H9 (cell line): ENCODE measurements around the gene PLEKHD1. TPM values are rescaled to one million over a fixed set of nuclear protein-coding genes. Genes with fewer than 3 reads are reported as not detected.

Experiments
- DNase-seq: peaks from one replicate; pipeline ENCODE4 v3.0.0-alpha.2; 2017
- H2AFZ ChIP-seq: one replicate; pipeline ENCODE4 v1.6.1; 2013; ENCODE audit warnings: mild to moderate bottlenecking, low read length, control low read depth, moderate library complexity
- H2AK5ac ChIP-seq: 2 replicates; pipeline ENCODE4 v1.6.1; 2013; ENCODE audit warnings: low read length, control low read depth, mixed read lengths; ENCODE audit not compliant: insufficient read length
- H2BK120ac ChIP-seq: one replicate; pipeline ENCODE4 v1.6.1; 2013; ENCODE audit warnings: low read depth, mild to moderate bottlenecking, low read length, control low read depth, inconsistent platforms; ENCODE audit not compliant: poor library complexity, severe bottlenecking
- H2BK12ac ChIP-seq: 2 replicates; pipeline ENCODE4 v1.6.1; 2013; ENCODE audit warnings: low read length, control low read depth, mixed read lengths, low read depth; ENCODE audit not compliant: insufficient read length
- H2BK15ac ChIP-seq: 2 replicates; pipeline ENCODE4 v1.6.1; 2013; ENCODE audit warnings: low read depth, low read length, control low read depth
- H2BK20ac ChIP-seq: one replicate; pipeline ENCODE4 v1.6.1; 2013; ENCODE audit warnings: low read depth, mild to moderate bottlenecking, low read length, control low read depth, inconsistent platforms; ENCODE audit not compliant: poor library complexity, severe bottlenecking
- H2BK5ac ChIP-seq: 2 replicates; pipeline ENCODE4 v1.6.1; 2013; ENCODE audit warnings: low read length, control low read depth, mixed read lengths; ENCODE audit not compliant: insufficient read length
- H3K14ac ChIP-seq: 2 replicates; pipeline ENCODE4 v1.6.1; 2013; ENCODE audit warnings: low read length, control low read depth; ENCODE audit not compliant: insufficient read depth
- H3K18ac ChIP-seq: 2 replicates; pipeline ENCODE4 v1.6.1; 2013; ENCODE audit warnings: low read depth, mild to moderate bottlenecking, mixed read lengths, low read length, control low read depth; ENCODE audit not compliant: insufficient read length
- H3K23ac ChIP-seq: 2 replicates; pipeline ENCODE4 v1.6.1; 2013; ENCODE audit warnings: low read length, control low read depth, mixed read lengths, low read depth; ENCODE audit not compliant: insufficient read length
- H3K23me2 ChIP-seq: 2 replicates; pipeline ENCODE4 v1.6.1; 2013; ENCODE audit warnings: low read depth, mild to moderate bottlenecking, mixed read lengths, low read length, control low read depth; ENCODE audit not compliant: insufficient read length, poor library complexity, severe bottlenecking
- H3K27ac ChIP-seq: 2 replicates; pipeline ENCODE4 v1.5.1; 2013; ENCODE audit warnings: low read length, control low read depth, mixed read lengths, low read depth; ENCODE audit not compliant: insufficient read length
- H3K27me3 ChIP-seq: 2 replicates; pipeline ENCODE4 v1.6.1; 2013; ENCODE audit warnings: low read length, control low read depth, inconsistent platforms; ENCODE audit not compliant: insufficient read depth
- H3K4ac ChIP-seq: 2 replicates; pipeline ENCODE4 v1.6.1; 2013; ENCODE audit warnings: low read depth, mild to moderate bottlenecking, control low read depth, inconsistent platforms, low read length, moderate library complexity
- H3K4me1 ChIP-seq: 2 replicates; pipeline ENCODE4 v1.6.1; 2013; ENCODE audit warnings: low read length, control low read depth, inconsistent platforms; ENCODE audit not compliant: insufficient read depth
- H3K4me2 ChIP-seq: 2 replicates; pipeline ENCODE4 v1.6.1; 2013; ENCODE audit warnings: low read length, control low read depth, mixed read lengths; ENCODE audit not compliant: insufficient read length, insufficient read depth
- H3K56ac ChIP-seq: 2 replicates; pipeline ENCODE4 v1.6.1; 2013; ENCODE audit warnings: low read depth, mild to moderate bottlenecking, mixed read lengths, low read length, control low read depth; ENCODE audit not compliant: insufficient read length
- H3K79me1 ChIP-seq: 2 replicates; pipeline ENCODE4 v1.6.1; 2013; ENCODE audit warnings: low read depth, mild to moderate bottlenecking, moderate library complexity, low read length, control low read depth, inconsistent platforms; ENCODE audit not compliant: insufficient read depth, poor library complexity, severe bottlenecking
- H3K79me2 ChIP-seq: 2 replicates; pipeline ENCODE4 v1.6.1; 2013; ENCODE audit warnings: low read length, control low read depth, inconsistent platforms; ENCODE audit not compliant: insufficient read depth
- H3K9ac ChIP-seq: 2 replicates; pipeline ENCODE4 v1.6.1; 2013; ENCODE audit warnings: low read length, control low read depth, mixed read lengths; ENCODE audit not compliant: insufficient read length; ENCODE audit errors: extremely low read depth
- H3K9me3 ChIP-seq: one replicate; pipeline ENCODE4 v1.6.1; 2013; ENCODE audit warnings: low read depth, low read length, inconsistent platforms; ENCODE audit not compliant: control insufficient read depth
- H3T11ph ChIP-seq: one replicate; pipeline ENCODE4 v1.6.1; 2013; ENCODE audit warnings: mild to moderate bottlenecking, low read length, control low read depth, inconsistent platforms
- H4K20me1 ChIP-seq: one replicate; pipeline ENCODE4 v1.6.1; 2013; ENCODE audit not compliant: control insufficient read depth, insufficient read length, insufficient read depth
- H4K5ac ChIP-seq: 2 replicates; pipeline ENCODE4 v1.6.1; 2013; ENCODE audit warnings: low read depth, mild to moderate bottlenecking, mixed read lengths, low read length, control low read depth; ENCODE audit not compliant: insufficient read length
- H4K8ac ChIP-seq: replicated peaks from 2 replicates; pipeline ENCODE4 v1.6.1; 2013; ENCODE audit warnings: low read length, control low read depth, mixed read lengths, low read depth; ENCODE audit not compliant: insufficient read length
- H4K91ac ChIP-seq: 2 replicates; pipeline ENCODE4 v1.6.1; 2013; ENCODE audit warnings: low read depth, mild to moderate bottlenecking, moderate library complexity, mixed read lengths, low read length, control low read depth; ENCODE audit not compliant: insufficient read length
- H3K27ac Mint-ChIP-seq, 3 experiments: 2 replicates in 2 of 3; 3 replicates in 1 of 3; pipeline ENCODE4 v1.8.0; 2020 to 2021; ENCODE audit warnings: mixed read lengths in 3 of 3, mild to moderate bottlenecking in 1 of 3, moderate library complexity in 1 of 3
- H3K27me3 Mint-ChIP-seq: 2 replicates; pipeline ENCODE4 v1.8.0; 2021; ENCODE audit warnings: low read depth, mild to moderate bottlenecking, moderate library complexity, mixed read lengths
- H3K36me3 Mint-ChIP-seq, 3 experiments: 2 replicates in 2 of 3; 3 replicates in 1 of 3; pipeline ENCODE4 v1.8.0; 2020 to 2021; ENCODE audit warnings: low read depth in 3 of 3, mixed read lengths in 3 of 3; ENCODE audit not compliant: insufficient read depth in 1 of 3
- H3K4me1 Mint-ChIP-seq, 2 experiments: 2 replicates each; pipeline ENCODE4 v1.8.0; 2020; ENCODE audit warnings: mixed read lengths in 2 of 2
- H3K4me3 Mint-ChIP-seq, 2 experiments: 2 replicates in 1 of 2; 3 replicates in 1 of 2; pipeline ENCODE4 v1.8.0; 2020 to 2021; ENCODE audit warnings: mild to moderate bottlenecking in 2 of 2, mixed read lengths in 2 of 2, moderate library complexity in 1 of 2
- H3K9me3 Mint-ChIP-seq, 2 experiments: 2 replicates in 1 of 2; 3 replicates in 1 of 2; pipeline ENCODE4 v1.8.0; 2020; ENCODE audit warnings: mild to moderate bottlenecking in 2 of 2, mixed read lengths in 2 of 2, moderate library complexity in 1 of 2
- WGBS: extraction: QIAGEN DNeasy Blood & Tissue Kit; methylation state at CpG from one replicate; pipeline ENCODE4 v1.1.7; 2013; ENCODE audit warnings: missing lambda C conversion rate, low lambda C conversion rate, mixed read lengths; ENCODE audit not compliant: insufficient read length; ENCODE audit errors: extremely low coverage; 5-methylcytosine and 5-hydroxymethylcytosine counted together
- total RNA-seq: library from RNA; stranded (reverse); gene quantifications from 2 replicates; pipeline ENCODE4 v1.2.1, GENCODE V29; 2021
- TF ChIP-seq, protein P1 (sequence below): fragments of 200-600 bp; sonication (generic); conservative IDR thresholded peaks from 3 replicates; pipeline ENCODE4 v1.8.0; 2021; ENCODE audit warnings: antibody characterized with exemption, mild to moderate bottlenecking

The PLEKHD1 gene
- total RNA-seq, 1 experiment from 2014 or later = 0.37 TPM

DNA sequence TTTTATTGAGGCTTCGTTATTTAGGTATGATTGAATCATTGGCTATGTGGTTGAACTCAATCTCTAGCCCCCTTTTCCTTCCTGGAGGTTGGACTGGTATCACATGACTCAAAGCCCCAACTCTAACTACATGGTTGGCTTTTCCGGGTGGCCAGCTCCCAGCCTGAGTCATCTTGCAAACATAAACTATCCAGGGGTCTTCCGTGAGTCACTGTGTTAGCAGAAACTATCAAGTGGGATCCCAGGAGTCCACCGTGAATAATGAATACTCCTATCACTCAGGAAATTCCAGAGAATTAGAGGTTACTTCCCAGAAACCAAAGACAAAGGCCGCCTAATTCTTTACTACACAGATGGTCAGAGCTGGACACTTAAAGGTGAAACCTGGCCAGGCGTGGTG lies 19.7 kb upstream of the PLEKHD1 start:
- no peak overlapping the region for H3K27ac Mint-ChIP-seq
- H2AK5ac ChIP-seq = no peak overlapping the region
- H3K23me2 ChIP-seq = no peaks in the 10 kb centered on the region
- no peak overlapping the region for H3K4me3 Mint-ChIP-seq
- no peak overlapping the region for H2BK12ac ChIP-seq
- TF ChIP-seq, protein P1, sequence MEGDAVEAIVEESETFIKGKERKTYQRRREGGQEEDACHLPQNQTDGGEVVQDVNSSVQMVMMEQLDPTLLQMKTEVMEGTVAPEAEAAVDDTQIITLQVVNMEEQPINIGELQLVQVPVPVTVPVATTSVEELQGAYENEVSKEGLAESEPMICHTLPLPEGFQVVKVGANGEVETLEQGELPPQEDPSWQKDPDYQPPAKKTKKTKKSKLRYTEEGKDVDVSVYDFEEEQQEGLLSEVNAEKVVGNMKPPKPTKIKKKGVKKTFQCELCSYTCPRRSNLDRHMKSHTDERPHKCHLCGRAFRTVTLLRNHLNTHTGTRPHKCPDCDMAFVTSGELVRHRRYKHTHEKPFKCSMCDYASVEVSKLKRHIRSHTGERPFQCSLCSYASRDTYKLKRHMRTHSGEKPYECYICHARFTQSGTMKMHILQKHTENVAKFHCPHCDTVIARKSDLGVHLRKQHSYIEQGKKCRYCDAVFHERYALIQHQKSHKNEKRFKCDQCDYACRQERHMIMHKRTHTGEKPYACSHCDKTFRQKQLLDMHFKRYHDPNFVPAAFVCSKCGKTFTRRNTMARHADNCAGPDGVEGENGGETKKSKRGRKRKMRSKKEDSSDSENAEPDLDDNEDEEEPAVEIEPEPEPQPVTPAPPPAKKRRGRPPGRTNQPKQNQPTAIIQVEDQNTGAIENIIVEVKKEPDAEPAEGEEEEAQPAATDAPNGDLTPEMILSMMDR = no peak
- H2BK20ac ChIP-seq = no peak overlapping the region
- H3K18ac ChIP-seq = no peak overlapping the region
- H3T11ph ChIP-seq = no peak overlapping the region
- no peaks in the 10 kb centered on the region for H3K9me3 Mint-ChIP-seq
- H2AFZ ChIP-seq = no peak overlapping the region
- no peak overlapping the region for H3K27ac ChIP-seq
- no peaks in the 10 kb centered on the region for H3K4me1 Mint-ChIP-seq
- H2BK15ac ChIP-seq = no peak overlapping the region
- H3K36me3 Mint-ChIP-seq = no peaks in the 10 kb centered on the region; a peak in 1 of 7 replicates
- WGBS = no CpG with 5 or more reads among the region's 6 CpGs
- H3K4me2 ChIP-seq = no peak overlapping the region
- no peaks in the 10 kb centered on the region for H3K9me3 ChIP-seq
- H3K4me1 ChIP-seq = no peaks in the 10 kb centered on the region
- H4K8ac ChIP-seq = no peak overlapping the region
- no peak overlapping the region for H4K5ac ChIP-seq
- H3K27me3 ChIP-seq = no peaks in the 10 kb centered on the region
- H3K27me3 Mint-ChIP-seq = no peaks in the 10 kb centered on the region; the same call in 1 of the 2 replicates
- no peak overlapping the region for H3K4ac ChIP-seq
- H3K79me1 ChIP-seq = no peaks in the 10 kb centered on the region
- H3K23ac ChIP-seq = no peak overlapping the region
- H3K79me2 ChIP-seq = no peaks in the 10 kb centered on the region
- H3K56ac ChIP-seq = no peak overlapping the region
- H2BK120ac ChIP-seq = no peak overlapping the region
- no peak for DNase-seq
- H2BK5ac ChIP-seq = no peak overlapping the region
- no peaks in the 10 kb centered on the region for H4K20me1 ChIP-seq
- no peak overlapping the region for H3K9ac ChIP-seq
- H4K91ac ChIP-seq = no peak overlapping the region
- H3K14ac ChIP-seq = no peak overlapping the region
